CD1c-positive myeloid dendritic cell (primary cell): ENCODE data around the gene TSTD2.
"Not testable (repeated sequence)": the region's sequence is repeated elsewhere in the genome, so short reads cannot be mapped to it uniquely, and the experiment has no call there.

Experiments
- DNase-seq: peaks from one replicate; pipeline ENCODE4 v3.0.0-alpha.2; 2016; ENCODE audit errors: extremely low spot score

TSTD2 gene

GRCh38 chr9:97586909-97587308 is 46.3 kb downstream of the TSTD2 start:
- not testable (repeated sequence) for DNase-seq

GRCh38 chr9:97584778-97585177 is 48.4 kb downstream of the TSTD2 start:
- not testable (repeated sequence) for DNase-seq

GRCh38 chr9:97581590-97581989 is 51.6 kb downstream of the TSTD2 start:
- not testable (repeated sequence) for DNase-seq

- DNase-seq = no peak
Observed at GRCh38 chr9:97579914-97580313, 53.3 kb downstream of the TSTD2 start.

- DNase-seq = no peak
Observed at GRCh38 chr9:97578846-97579245, 54.3 kb downstream of the TSTD2 start.

- no peak for DNase-seq
Observed at GRCh38 chr9:97577051-97577450, 56.1 kb downstream of the TSTD2 start.

GRCh38 chr9:97575673-97576200 is 57.4 kb downstream of the TSTD2 start:
- DNase-seq = no peak

- DNase-seq = peak; percentile 13
Observed at GRCh38 chr9:97574921-97575672, 58.1 kb downstream of the TSTD2 start.

GRCh38 chr9:97574101-97574571 is 59.0 kb downstream of the TSTD2 start:
- not testable (repeated sequence) for DNase-seq

GRCh38 chr9:97573482-97574073 is 59.6 kb downstream of the TSTD2 start:
- no peak for DNase-seq

- no peak for DNase-seq
Observed at GRCh38 chr9:97572892-97573365, 60.2 kb downstream of the TSTD2 start.

- no peak for DNase-seq
Observed at GRCh38 chr9:97572196-97572891, 60.8 kb downstream of the TSTD2 start.

- no peak for DNase-seq
Observed at GRCh38 chr9:97571664-97572063, 61.5 kb downstream of the TSTD2 start.

- DNase-seq = no peak
Observed at GRCh38 chr9:97570899-97571298, 62.3 kb downstream of the TSTD2 start.

- no peak for DNase-seq
Observed at GRCh38 chr9:97568461-97569275, 64.5 kb downstream of the TSTD2 start.

- no peak for DNase-seq
Observed at GRCh38 chr9:97567894-97568202, 65.3 kb downstream of the TSTD2 start.

- no peak for DNase-seq
Observed at GRCh38 chr9:97567182-97567893, 65.8 kb downstream of the TSTD2 start.

GRCh38 chr9:97565262-97565661 is 67.9 kb downstream of the TSTD2 start:
- DNase-seq = no peak

GRCh38 chr9:97564291-97565175 is 68.6 kb downstream of the TSTD2 start:
- no peak for DNase-seq
